HG02885 (cell line): Measurements from ENCODE around the gene PDZRN3.

Experiments
- ATAC-seq: cut with Tn5 transposase; IDR thresholded peaks from one replicate; pipeline ENCODE4 v1.9.1; 2021; ENCODE audit warnings: mild to moderate bottlenecking; ENCODE audit not compliant: unreplicated experiment, poor library complexity

PDZRN3 gene

DNA sequence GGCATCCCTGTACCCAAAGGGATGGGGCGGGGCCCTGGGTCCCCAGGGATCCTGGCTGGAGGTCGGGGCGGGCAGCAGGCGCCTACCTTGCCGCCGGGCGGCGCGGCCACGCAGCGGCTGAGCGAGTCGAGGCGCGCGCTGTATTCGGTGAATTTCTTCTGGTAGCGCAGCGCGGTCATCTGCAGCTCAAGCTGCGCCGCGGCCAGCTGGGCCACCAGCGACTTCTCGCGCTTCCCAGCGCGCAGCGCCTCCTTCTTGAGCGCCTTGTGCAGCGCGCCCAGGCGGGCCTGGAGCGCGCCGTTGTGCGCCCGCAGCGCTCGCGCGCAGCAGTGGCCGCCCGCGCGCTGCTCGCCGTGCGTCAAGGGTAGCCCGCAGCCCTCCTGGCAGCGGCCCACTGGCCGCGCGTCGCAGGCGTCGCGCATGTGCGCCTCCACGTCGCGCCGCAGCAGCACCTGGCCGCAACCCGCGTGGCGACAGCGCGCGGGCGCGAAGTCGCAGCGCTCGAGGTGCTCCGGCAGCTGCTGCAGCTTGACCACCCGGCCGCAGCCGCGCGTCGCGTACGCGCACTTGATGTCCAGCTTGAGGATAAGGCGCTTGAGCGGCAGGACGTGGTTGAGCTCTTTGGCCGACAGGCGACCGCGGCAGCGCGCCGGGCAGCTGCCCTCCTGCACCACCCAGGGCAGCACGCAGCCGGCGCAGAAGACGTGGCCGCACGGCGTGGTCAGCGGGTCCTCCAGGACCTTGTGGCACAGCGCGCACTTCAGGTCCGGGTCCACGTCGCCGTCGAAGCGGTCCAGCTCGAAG, 522 bp downstream of the PDZRN3 start:
- ATAC-seq: no peak

DNA sequence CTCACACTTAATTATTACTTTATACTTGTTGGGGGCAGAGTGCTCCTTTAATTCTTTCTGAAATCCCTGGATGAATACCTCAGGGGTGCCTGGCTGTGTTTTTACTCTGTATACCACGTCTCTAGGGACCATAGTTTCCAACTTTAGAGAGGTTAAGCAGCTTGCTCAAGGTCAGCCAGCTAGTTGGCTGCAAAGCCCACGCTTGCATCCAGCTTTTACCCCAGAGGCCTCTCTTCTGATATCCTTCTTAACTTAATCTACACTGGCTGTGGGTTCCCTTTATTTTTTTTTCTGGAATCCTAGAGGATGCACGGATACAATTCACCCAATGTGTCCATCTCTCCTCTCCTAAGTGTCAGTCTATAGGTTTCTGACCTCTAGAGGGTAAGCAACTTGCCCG, 1.4 kb downstream of the PDZRN3 start:
- ATAC-seq: no peak

DNA sequence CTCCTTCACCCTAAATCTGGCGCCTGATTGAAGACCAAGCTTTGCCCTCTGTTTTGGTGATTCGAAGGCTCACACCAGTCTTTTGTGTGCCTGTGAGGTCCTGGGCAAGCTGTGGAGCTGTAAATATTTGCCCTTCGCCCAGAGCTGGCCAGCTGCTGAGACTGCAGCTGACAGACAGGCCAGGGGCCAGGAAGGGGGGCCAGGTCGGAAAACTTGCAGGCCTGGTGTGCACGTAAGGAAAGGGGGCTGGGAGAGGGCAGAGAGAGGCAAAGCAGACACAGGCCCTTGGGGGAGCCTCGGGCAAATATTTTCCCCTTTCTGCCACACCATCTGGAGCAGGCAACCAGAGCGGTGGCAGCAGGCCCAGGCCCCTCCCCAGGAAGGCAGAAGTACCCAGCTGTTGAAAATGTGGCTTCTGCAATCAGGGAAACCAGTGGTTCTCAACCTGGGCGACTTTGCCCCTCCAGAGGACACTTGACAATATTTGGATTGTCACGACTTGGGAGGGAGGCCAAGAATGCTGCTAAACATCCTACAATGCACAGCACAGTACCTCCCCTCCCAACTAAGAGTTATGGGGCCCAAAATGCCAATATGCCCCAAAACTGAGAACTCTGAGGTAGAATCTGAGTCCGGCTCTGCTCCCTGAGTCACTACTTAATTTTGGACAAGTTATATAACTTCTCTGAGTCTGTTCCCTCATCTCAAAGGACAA, 2.5 kb downstream of the PDZRN3 start:
- ATAC-seq: no peak

DNA sequence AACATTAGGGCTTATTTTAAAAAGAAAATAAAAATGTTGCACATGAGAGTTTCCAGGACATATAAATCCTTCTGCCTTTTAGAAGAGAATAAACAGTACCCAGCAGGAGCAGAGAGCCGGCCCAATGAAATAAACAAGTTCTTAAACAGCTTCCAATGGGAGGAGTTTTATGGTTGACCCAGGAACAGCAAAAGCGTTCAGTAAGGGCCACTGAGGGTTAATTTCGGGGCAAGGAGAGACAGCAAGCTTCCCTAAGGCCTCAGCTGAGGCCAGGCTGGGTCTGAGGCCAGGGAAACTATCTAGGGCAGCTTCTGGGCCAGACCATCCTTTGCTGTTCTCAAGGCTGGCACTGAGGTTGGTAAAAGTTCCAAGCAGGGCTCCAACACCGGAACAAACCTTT, 3.4 kb downstream of the PDZRN3 start:
- ATAC-seq: no peak

DNA sequence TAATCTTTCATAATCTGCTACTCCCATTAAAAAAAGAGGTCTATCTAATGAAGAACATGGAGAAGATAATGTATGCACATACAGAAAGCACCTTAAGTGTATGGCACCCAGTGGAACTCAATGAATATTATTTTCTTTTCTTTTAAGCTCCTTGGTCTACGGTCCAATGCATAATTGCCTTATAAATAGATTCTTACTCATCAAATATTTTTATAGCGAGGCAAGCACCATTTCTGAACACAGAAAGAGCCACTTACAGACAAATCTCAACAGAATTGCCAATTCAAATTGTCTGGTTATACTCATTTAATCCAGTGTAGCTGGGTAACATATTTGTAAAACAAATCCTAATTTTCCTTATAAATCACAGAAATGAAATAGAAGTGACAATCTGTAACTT, 6.3 kb downstream of the PDZRN3 start:
- ATAC-seq: no peak

DNA sequence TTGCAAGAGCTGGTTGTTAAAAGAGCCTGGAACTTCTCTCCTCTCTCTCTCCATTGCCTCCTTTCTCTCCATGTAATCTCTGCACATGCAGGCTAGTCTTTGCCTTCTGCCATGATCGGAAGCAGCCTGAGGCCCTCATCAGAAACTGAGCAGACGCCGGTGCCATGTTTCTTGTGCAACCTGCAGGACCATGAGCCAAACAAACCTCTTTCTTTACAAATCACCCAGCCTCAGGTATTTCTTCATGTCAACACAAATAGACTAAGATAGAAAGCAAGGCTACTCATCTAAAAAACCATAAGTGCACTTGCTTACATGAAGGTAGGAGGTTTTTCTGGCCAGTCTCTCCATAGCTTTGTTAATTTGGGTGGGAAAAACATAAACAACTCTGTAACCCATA, 8.7 kb downstream of the PDZRN3 start:
- ATAC-seq: no peak

DNA sequence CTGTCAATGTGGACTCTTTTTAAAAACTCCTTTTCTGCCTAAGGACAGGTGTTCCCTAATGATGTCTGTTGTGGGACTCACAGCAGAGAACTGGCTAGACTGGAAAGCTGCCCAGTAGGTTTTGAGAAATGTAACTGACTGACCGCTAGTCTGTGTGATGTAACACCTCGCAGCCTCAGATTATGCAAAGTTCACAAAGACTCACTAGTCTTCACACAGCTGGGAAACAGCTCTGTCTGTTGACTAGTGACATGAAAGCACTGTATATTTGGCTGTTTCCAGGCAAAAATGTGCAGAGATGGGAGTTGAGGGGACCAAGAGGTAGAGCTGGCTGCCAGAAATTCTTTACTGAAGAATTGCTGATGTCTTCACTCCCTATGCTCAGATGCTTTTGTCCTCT, 10.3 kb downstream of the PDZRN3 start:
- ATAC-seq: no peak

DNA sequence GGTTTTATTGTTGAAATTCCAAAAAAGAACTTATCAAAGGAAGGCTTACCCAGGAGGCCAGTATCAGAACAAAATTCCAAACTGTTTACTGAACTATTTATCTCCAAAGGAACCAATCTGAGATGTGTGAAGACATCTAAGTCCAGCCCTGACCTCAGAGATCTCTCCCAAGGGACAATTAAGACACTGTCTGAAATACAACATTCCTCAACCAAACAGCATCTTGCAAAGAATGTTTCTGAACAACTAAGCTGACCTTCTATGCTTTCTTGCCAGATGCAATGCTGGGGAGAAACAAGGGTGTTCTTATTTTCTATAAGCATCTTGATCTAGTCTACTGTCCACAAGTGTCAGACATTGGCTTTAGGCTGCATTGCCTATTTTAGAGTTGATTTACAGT, 13.6 kb downstream of the PDZRN3 start:
- no peak for ATAC-seq

DNA sequence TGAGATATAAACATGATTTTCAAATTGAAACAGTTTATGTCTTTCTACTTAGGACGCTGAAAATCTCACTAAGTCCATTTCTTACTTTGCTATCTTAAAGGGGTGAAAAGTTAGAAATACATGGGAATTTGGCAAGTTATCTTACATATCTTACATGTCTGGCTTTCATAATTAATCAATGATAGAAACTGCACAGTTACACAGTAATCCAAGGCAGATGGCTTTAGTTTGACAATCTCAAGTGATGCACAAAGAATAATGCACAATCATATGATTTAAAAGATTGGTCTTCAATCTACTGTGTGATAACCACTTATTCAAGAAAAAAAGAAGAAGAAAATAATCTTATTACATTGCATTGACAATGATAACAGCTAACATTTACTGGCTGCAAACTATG, 14.2 kb downstream of the PDZRN3 start:
- no peak for ATAC-seq

DNA sequence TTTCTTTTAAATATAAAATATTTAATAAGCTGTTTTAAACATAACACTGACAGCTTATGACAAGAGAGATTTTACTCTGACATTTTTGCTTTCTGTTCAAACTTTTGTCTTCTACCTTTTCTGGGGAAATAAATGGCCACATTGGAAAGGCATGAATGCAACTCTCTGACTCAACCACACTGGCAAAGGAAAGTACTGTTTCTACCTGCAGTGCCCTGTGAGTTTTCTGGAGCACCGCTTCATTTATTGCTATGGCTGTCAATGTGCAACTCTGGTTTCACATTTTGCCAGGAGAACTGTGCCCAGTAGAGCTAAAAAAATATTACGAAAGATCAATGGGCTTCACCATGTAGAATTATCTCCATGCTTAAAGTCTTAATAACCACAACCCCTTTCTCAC, 15.1 kb downstream of the PDZRN3 start:
- ATAC-seq: no peak

DNA sequence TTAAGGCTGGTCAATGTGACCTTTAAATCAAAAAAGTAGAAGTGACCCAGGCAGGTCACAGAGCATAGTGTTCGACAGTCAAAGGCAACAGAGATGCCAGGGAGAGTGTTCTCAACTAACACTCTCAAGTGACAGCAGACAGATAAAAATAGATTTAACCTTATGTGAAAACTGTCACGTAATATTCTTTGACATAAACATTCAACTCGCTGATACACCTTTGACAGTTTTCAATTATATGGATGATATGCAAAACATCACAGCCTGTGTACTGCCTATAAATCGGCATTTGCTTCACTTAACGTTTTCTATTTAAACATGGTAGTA, 15.5 kb downstream of the PDZRN3 start:
- no peak for ATAC-seq

DNA sequence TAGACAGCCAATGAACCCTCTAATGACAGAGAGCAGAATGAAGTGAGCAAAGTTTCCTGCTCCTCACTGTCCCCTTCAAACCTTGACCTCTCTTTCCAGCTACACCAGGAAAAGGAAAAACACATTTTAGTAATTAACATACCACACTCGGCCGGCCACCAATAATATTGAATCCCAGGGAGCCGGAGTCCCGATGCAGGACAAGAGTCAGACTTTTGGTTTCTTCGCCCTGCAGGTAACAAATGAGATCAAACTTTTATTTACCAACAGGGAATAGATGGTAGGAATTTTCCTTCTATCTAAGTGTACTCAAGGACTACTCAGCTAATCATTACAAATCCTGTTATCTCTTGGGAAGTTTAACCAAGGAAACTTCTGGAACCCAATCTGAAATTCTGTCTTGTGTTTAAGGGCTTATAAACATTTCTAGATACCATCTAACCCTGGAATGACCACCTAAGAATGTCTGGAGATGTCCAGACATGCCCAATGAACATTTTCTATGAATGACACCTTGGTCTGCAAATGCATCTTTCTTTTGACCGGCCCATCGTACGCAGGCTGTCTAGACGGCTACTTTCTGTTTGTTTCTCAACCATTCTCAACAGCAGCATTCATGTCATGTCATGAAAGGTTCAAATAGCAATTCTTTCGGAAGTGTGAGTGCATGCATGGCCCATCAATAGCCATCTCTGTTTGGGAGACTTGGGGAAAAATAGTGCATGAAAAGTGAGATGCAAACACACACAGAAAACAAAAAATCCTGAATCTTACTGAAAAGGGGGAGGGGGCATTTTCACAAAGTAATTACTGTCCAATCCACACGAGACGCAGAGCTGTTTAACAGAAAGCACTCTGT, 16.1 kb downstream of the PDZRN3 start:
- no peak for ATAC-seq

DNA sequence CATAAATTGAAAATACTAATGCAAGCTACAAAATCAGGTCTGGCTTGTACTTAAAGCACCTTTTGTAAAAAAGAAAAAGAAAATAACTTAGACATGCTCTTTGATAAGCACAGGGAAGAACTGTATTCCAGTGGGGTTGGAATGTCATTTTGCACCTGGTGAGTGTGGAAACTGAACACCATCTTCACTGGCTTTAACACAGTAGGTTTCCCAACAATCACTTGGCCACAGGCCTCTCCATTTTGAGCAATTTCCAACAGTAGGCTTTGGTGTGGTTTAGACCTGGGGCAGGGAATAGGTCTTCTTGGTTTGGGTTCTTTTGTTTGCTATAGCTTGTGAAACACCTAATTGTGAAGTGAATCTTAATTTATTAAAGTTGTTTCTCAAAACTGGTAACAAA, 18.9 kb downstream of the PDZRN3 start:
- ATAC-seq: no peak

DNA sequence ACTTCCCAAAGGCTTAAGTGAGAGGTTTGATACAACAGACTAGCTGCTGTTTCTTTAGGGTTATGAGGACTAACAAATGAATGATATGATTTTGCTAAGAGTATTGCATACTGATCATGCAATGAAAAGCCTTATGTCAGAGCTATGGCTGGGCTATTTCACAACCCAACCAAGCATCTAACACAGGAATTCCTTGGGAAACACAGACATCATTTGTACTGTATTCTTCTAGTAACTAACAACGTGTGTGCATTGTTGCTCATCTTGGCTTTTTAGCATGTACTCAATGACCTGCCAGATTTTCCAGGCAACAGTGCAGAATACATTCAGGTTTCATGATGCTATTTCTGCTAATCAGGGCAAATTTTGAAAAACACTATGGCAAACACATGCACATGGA, 19.3 kb downstream of the PDZRN3 start:
- ATAC-seq: no peak

DNA sequence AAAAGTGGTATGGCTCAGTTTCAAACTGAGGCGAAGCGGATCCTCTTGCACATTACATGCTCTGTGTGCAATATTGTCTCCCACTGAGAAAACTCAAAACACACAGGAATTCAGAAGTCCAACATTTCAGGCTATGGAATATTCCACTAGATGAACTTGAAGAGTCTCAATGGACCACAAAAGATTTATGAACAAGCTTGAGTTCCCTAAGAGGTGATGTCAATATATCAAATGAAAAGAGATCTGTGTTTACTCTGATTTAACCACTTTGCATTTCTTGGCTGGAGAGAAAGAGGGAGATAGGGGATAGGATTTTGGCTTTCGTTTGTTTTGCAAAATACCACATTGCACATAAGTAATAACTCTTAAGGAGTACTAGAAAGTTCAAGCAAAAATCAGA, 20.3 kb downstream of the PDZRN3 start:
- no peak for ATAC-seq

DNA sequence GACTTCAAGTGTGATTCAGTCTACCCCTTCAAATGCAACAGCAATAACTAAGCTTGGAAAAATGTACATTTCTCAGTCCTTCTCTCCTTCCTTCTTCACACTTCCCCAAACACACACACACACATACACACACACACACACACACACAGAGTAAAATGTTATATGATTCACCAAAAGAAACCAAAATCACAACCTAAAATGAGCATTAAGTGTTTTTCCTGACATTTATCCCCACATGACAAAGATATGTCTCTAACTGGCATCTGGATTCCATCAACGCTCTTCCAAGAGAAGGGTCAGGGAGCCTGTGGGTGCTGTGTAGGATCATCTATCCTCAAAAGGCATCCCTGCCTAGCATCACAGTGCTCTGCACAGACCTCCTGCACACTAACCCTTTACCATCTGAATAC, 21.0 kb downstream of the PDZRN3 start:
- ATAC-seq: no peak

DNA sequence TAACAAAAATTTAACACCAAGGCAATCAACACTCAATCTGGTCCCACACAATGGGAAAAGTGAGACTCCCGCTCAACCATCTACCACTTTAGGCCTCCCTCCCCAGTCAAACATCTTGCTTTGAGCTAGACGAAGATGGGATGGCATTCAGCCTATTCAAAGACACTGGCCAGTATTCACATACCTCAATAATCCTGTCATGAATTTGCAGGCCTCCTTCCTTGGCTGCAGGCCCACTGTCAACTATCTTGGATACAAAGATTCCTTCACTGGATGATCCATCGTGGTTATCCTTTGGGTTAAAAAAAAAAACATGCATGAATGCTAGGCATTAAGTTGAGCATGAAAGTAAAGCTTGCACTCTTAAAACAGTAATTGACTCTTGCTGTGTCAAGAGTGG, 22.6 kb downstream of the PDZRN3 start:
- no peak for ATAC-seq

DNA sequence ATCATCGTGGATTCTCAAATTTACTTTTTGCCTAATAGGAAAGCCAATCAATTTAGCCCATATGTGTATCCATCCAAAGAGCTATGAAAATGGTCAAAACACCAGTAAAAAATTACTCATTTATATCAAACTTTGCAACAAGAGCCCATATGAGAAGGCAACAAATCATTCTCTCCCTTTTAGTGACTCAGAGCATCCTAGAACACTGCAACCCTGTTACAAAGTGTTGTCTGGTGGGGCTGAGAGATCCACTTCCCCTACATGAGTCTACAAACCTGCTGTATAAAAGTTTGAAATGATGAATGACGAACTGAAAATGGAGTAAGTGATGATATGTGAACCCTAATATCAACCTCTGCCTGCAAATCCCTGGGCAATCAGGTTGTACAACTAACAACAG, 23.3 kb downstream of the PDZRN3 start:
- no peak for ATAC-seq

DNA sequence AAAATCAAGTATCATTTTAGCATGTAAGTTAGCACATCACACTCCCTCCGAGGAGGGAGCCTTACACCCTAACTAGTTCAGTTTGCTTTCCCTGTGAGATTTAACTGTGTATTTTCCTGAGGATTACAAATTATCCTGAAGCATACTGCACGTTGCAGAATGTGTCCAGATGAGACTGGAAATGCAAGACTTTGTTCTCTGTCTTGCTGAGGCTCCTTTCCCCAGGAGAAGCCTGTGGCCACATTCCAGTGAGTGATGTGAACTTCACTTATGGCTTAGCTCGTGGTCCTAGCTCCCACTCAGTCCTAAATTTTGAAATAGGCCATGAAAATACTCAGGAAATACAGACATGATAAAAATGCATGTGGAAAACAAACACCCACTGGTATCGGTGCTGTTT, 23.7 kb downstream of the PDZRN3 start:
- ATAC-seq: no peak

DNA sequence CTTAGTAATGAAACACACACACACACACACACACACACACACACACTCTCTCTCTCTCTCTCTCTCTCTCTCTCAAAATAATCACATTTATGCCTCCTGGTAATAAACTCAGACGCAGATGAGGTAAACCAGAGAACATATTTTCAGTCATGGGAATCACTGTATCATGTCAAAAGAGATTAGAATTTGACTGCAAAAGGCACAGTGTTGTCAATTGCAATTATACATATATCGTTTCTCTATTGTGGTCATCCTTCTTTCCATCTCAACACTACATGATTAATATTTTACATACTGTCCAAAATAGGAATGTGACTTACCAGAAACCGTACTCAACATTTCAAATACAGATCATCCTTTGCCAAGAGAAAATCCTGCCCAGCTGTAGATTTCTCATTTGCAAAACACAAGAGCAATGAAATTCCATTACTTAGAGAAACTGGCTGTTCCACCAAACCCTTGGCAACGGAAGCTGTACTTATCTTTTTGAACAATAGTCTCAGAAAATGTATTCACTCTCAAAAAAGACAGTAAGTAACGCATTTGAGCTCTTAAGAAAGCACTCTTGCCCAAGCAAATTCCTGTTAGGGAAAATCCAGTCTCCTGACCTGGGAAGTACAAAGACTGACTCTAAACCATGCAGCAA, 24.3 kb downstream of the PDZRN3 start:
- no peak for ATAC-seq

DNA sequence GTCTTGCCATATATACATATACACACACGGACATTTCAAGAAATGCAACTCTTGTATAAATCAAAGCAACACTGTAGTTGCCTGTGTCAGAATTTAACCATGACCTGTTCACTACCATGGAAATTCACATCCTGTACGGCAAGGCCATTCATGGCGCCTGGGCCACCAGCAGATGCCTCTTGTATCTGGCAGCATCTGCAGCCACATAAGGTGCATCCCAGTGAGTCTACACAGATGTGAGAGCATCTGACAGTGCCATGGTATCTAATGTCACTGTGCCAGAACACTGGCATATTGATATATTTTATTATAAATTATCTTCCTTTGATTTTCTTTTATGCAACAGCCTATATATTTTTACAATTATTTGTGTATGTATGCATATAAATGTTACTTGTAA, 25.1 kb downstream of the PDZRN3 start:
- no peak for ATAC-seq
